GM20431 (cell line): ENCODE results near the gene ANKRD60.

Experiments
- in situ Hi-C: fragments of 300-500 bp; cut with MseI, MboI; formaldehyde crosslinking; loops from one replicate; pipeline ENCODE4 v1.15.0; 2020; ENCODE audit warnings: low sequenced_read_pairs; ENCODE audit not compliant: unreplicated experiment

Gene ANKRD60

DNA sequence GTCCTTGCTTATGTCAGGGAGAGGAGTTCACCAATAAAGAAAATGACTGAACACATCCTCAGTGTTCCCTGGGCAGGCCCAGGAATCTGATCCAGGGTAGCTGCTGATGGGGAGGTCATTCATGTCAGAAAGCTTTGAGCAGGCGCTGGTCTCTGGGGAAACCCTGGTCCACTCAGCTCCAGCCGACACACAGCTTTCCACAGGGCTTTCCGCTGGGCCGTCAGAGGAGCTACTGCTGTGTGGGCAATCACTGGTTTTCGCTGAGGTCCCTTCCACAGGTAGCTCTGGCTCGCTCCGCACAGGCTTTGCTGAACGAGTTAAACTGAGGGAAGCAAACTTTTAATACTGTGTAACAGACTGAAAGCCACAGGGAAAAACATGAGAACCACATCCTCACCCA, 17.5 kb upstream of the ANKRD60 start:
- in situ Hi-C loops = loop anchor here (25.0 kb wide), 1 partner anchor 391 kb away; no protein-coding TSS in a partner anchor

DNA sequence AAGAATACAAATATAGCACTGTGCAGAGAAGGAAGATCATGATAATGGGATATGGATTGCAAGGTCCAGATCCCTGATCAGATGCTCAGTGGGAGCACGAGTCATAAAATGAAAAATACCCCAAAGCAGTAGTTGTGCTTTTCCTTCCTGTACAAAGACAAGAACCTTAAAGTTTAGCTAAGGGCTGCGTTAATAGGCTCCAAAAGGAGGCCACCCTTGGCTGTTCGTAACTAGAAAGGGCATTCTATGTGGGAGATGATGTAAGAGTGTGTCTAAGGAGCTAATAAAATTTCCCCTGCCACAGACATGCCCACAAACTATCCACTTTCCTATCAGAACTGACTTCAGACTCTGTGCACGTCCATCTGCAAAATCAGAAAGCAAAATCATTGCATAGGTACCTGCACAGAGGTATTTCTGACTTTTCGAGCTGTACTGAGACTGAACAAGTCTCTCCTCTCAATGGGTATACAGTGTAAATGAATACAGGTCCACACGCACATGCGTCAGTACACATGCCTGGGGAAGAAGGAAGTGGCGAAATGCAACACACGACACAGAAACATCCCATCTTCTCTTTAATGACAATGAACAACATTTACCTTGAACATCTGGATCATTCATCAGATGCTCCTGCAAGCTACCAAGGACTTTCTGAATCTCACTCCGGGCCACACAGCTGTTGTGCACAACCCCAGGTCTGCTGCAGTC, 16.9 kb upstream of the ANKRD60 start:
- in situ Hi-C loops = loop anchor here (25.0 kb wide), 1 partner anchor 392 kb away; no protein-coding TSS in a partner anchor

DNA sequence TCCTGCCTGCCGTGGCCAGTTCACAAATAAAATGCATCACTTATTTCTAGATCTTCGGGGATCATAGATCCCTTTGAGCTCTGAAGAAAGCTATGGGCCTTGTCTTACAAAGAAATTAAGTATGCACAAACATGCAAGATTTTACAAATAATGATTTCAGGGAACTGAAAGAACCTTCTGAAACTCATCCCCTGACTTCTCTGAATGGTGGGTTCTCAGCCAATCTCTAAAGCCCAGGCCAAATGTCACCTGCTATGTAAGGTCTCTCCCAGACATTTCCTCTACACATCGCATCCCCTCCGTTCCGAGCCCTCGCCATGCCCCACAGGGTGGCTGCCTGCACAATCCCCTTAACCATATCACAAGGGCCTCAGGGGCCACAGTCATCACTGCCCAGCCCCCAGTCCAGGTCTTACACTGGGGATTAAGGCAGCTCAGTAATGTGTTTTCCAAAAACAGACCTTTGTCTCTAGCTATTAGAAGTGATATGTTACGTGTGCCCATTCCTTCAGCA, 16.1 kb upstream of the ANKRD60 start:
- in situ Hi-C loops = loop anchor here (25.0 kb wide), 1 partner anchor 393 kb away; no protein-coding TSS in a partner anchor

DNA sequence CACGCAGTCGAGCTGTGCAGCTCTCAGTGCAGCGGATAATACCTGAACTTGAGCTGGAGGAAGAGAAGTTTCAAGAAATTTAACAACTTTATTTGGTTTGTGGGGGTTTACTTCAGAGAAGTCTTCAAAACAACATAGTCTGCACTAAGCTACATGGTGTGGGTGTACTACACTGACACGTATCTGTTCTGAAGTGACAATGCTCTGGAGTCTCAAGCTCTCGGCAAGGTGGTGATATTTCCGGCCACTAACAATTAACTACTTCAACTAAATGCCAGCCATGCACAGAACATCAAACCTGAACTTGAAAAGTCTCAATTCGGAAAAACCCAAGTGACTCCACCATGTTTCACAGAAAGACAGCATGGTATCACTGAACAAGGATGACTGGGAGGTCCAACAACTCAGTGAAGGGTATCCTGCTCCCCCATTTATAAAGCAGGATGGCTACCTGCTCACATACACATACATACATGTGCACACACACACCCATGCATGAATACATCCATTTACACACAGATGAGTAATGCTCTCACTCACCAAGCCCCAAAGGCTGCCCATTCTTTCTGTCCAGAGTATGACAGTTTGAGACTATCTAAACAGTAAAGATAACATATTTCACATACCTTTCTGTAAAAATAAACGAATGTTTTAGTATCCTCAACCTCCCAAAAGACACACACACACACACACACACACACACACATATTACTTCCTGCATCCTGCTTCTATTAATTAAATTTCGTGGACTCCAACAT, 15.4 kb upstream of the ANKRD60 start:
- in situ Hi-C loops = loop anchor here (25.0 kb wide), 1 partner anchor 393 kb away; no protein-coding TSS in a partner anchor

DNA sequence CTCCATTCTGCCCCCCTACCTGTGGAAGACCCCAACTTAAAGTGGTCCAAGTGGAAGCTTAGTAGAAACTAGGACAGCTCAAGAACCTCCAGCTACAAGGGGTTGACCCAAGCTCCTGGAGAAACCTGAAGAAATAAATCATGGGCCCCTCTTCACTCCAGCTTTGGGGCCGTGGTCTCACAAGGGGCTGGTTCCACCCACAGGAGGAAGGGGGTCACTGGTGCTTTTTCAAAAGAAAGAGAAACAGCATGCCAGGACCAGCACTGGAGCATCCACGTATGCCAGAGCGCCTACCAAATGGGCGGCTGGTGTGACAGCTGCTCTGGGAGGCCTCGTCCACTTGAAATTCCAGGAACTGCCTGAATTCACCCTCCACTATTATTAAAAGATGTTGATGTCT, 14.4 kb upstream of the ANKRD60 start:
- in situ Hi-C loops = loop anchor here (25.0 kb wide), 1 partner anchor 394 kb away; no protein-coding TSS in a partner anchor

DNA sequence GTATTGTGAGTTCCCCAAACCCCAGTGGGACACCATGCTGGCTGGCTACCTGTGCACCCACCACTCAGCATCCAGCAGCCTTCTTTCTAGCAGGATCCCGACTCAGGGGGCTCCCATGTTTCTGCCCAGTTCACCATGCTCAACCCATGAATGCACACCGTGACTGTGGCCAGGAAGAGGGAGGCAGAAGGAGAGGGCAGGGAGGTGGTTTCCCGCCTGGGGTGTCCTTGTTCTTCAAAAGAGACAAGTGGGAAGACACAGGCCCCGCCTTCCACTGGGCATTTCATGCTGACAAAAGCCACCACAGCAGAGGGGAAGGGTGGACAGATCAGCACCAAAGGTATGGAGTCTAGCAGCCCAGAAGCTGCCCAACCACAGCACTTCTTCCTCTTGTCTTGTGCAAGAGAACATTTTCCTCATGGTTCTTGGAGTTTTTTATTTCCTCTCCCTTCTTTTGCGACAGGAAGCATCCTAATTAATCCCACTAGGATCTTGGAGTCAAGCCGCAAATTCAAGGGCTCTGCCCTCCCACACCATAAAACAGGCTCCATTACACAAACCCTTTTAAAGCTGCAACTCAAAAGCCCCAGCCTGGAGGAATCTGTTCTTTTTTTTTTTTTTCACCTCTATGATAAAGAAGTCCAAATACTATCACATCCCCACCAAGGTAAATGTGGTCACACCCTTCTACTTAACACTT, 13.5 kb upstream of the ANKRD60 start:
- in situ Hi-C loops = loop anchor here (25.0 kb wide), 1 partner anchor 395 kb away; no protein-coding TSS in a partner anchor

DNA sequence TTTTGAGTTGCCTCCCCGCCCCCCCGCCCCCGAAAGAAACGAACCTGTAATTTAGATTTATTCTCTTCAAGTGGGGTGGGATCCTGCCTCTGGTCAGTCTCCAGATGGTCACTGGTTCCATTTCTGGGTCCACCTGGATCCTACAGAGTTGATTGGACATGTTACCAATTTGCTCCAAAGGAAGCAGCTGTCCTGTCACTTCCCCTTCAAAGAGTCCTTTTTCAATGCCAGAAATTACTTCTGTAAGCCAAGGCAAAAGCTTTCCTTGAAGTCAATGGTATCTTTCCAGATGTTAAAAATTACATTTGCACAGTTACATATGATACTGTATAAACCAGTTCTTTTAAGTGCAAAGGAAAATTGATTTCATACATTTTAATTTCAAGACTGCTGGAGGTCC, 12.0 kb upstream of the ANKRD60 start:
- in situ Hi-C loops = loop anchor here (25.0 kb wide), 1 partner anchor 397 kb away; no protein-coding TSS in a partner anchor

DNA sequence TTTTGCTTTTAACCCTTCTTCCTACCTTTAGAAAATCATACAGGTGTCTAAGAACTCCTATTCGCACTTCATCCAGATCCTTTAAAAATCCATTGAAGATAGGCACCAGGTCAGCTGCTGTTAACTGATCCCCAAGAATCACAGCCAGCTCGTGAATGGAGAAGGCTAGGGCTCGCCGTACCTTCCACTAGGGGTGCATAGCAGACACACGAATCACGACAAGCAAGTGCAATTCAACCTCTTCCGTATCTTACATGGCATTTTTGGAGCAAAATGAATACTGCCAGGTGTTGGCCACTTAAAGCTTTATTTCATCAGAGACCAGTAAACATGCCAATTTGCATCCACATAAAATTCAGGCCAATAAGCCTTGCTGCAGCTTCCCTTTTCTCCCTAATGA, 10.8 kb upstream of the ANKRD60 start:
- in situ Hi-C loops = loop anchor here (25.0 kb wide), 1 partner anchor 398 kb away; no protein-coding TSS in a partner anchor

DNA sequence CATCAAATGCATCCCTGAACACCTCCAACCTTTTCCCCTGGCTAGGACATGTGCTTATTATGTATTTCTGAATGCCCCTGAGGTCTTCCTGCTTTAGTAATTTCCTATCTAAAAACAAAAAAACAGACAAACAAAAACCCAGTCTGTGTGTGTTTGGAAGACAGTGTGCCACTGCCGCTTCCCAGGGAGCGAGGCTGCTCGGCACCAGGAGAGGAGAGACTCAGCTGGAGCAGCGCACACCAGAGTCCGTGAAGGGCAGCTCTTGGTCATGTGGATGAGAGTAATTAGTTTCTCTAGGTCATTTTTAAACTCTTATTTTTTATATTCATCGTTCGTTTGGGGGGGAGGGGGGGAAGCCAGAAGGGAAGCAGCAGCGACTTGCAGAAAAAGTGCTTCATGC, 10.0 kb upstream of the ANKRD60 start:
- in situ Hi-C loops = loop anchor here (25.0 kb wide), 1 partner anchor 399 kb away; no protein-coding TSS in a partner anchor

DNA sequence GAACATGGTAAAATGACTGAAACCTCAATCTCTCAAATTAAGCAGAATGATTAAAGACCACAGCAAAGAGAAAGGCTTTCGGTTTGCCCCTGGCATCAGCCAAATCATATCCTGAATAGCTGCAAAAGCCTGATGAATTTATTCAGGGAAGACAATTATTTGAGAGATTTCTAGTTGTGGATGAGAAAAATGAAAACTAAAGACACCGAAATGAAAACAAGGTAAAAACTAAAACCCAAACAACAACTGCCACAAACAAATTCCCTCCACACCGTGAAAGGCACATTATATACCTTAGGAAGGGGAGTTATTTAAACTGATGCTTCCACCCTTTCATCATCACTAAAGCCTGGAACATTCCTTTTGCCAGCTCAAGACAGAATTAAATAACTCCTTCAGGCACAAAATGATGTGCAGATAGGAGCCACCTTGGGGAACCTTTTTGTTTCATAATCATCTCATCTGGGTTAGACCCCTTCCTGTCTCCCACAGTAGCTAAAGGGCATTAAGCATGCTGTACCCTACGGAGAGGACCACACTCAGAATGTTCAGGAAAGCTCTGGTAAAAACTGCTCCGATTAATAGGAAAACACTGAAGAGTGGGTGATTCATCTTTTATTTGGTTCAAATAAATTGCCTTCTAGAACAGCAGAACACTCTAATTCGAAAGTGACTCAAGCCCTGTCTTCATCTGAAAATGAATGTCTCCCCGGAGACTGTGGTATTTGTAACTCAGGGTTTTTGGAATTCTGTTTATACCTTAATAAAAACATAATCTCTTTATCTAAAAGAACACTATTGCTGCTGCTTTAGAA, 9.1 kb upstream of the ANKRD60 start:
- in situ Hi-C loops = loop anchor here (25.0 kb wide), 1 partner anchor 400 kb away; no protein-coding TSS in a partner anchor

DNA sequence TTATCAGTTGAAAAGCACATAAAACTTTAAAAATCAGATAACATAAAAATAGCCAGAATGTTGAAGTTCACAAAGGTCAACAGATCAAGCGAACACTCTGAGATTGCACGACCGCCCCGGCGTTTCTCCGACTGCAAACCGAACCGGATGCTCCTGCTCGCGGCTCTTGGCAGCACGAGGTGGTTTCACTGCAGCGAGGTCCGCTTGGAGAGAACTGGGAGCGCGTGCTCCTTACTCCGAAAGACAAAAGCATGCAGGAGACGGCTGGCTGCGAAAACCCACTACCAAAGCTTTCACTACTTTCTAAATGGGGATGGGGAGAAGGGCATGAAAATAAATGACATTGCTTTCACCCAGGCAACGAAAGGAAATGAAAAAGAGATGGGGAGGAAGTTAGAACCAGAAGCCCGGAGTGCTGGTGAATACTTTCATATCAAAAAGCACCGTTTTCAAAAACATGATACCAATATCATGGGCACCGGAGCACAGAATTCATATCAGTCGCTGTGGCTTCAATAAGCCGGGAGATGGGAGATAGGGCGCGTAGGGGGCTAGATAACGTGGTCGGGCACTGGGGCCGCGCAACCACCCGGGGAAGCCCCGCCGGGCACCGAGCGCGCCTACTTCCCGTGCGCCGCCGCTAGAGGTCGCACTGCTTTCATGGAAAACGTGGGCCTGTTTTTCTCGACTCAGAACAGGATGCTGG, 8.3 kb upstream of the ANKRD60 start:
- in situ Hi-C loops = loop anchor here (25.0 kb wide), 1 partner anchor 401 kb away; no protein-coding TSS in a partner anchor

DNA sequence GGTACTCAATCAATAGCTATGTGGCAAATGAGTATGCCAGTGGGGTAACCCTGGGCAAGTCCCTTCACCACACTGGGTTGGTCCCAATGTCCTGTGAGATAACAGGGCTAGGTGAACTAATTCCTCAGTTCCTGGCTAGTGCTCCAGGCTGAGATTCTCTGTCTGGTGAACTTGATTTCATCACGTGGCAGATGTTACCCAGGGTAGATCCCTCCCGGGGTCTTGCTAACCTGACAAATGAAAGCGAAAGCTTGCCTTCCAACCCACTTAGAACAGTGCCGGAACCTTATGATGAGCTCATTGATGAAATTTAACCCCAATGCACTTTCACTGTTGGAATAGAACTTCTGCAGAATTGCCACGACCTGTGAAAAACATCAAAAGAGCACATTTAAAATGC, 6.6 kb upstream of the ANKRD60 start:
- in situ Hi-C loops = loop anchor here (25.0 kb wide), 1 partner anchor 402 kb away; no protein-coding TSS in a partner anchor

DNA sequence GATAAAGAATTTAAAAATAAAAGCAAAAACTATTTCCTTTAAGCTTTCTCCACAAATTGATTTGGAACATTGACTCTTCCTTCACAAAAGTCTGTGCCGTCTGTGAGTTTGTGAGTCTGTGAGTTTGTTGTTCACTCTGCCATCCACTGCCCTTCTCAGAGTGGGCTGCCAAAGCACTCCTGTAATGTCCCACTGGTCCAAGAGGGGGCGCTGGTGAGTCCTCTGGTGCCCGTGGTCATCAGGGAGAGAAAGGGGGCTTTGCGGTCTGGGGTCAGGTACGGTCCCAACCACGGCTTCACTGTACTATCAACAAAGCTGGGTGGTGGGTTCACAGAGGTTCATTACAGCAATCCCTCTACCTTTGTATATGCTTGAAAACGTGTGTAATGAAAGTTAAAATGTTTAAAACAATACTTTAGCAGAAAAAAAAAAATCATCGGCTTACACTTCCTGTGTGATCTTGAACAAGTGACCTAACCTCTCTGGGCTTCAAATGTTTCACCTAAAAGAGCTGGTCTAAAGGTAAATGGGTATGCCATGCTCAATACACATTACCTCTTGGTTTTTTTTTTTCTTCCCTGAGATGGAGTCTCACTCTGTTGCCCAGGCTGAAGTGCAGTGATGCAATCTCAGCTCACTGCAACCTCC, 5.6 kb upstream of the ANKRD60 start:
- in situ Hi-C loops = loop anchor here (25.0 kb wide), 1 partner anchor 403 kb away; no protein-coding TSS in a partner anchor

DNA sequence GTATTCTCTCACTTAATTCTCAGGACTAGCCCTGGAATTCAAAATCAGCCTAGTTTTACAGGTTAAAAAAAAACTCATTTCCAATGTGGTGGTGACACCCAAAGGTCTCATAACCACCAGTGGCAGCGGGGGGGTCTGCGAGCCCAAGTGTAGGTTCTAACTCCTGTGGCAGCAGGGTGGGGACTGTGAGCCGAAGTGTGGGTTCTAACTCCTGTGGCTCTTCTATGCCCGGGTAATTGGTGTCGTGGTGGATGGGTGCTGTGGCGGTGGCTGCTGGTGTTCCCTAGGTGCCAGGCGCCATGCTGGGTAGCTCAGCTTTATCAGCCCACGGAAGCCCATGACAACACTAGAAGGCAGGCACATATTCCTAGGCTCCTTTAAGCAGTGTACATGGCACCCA, 4.9 kb upstream of the ANKRD60 start:
- in situ Hi-C loops = loop anchor here (25.0 kb wide), 1 partner anchor 404 kb away; no protein-coding TSS in a partner anchor

DNA sequence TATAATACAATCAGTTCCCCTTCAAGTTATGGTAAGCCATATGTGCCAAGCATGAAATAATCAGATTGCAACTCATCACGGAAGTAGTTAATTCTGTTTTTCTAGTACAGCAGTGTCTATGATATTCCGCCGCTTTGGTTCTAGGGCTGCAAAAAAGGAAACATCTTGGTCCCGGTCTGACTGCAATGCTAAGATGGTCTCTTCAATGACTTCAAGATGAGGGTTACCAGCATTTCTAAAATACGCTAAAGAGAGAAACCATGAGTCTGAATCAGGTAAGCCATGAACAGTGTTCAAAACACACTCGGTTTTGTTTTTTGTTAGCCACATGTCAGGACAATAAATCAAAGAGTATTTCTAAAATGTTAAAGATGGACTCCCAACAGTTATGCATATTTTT, 3.2 kb upstream of the ANKRD60 start:
- in situ Hi-C loops = loop anchor here (25.0 kb wide), 1 partner anchor 406 kb away; no protein-coding TSS in a partner anchor

DNA sequence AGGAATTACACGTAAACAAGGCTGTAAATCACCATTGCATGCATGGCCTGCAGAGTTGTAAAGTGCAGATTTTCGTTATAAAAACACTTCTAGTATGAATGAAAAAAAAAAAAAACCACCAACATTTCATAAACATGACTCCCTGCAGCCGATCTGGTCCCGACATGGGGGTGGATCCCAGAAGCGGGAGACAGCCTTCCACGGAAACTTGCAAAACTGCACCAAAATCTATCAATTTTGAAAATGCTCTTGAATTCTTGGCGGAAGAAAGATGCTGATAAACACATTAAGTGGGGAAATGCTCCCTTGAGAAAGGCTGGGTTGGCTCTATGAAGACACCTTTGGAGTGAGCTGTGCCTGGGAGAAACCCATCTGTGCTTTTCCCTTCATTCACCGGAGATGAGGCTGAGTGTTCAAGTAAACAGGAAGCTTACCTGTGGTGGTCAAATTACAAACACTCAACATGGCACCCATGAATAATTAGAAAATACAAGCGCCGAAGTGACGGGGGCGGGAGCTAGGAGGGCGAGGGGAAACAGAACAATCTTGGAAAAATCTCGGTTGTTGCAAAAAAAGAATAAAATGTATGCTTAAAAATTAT, 845 bp upstream of the ANKRD60 start:
- in situ Hi-C loops = loop anchor here (25.0 kb wide), 1 partner anchor 408 kb away; no protein-coding TSS in a partner anchor

DNA sequence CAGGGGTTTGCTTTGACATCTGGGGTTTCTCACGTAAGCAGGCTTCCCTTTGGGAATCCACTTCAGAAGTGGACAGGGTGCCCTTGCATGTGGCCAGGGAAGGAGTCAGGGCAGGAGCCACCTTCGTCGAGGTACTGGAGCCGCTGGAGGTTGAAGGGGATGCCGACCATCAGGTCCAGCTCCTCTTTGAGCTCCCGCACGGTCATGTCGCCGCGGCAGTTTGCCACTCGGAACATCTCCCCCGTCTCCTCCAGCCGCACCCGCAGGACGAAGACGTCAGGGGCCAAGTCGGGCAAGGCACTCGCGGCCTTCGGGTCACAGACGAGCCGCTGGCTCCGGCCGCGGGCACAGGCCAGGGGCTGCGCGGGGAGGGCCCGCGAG, 360 bp downstream of the ANKRD60 start:
- in situ Hi-C loops = loop anchor here (25.0 kb wide), 1 partner anchor 409 kb away; no protein-coding TSS in a partner anchor
